Endothelial cell (in vitro differentiated cells): ENCODE measurements around the gene DTWD1. TPM values are rescaled to one million over a fixed set of nuclear protein-coding genes. Genes with fewer than 3 reads are reported as not detected.
A peak's percentile ranks its signal among the peaks of the same experiment; 100 is the strongest.

Experiments
- DNase-seq: peaks from one replicate; pipeline ENCODE4 v3.0.0; 2021; ENCODE audit warnings: low spot score
- H3K27ac Mint-ChIP-seq: one replicate; pipeline ENCODE4 v1.8.0; 2021; ENCODE audit warnings: mixed read lengths, inconsistent platforms; ENCODE audit not compliant: unreplicated experiment
- H3K27me3 Mint-ChIP-seq: one replicate; pipeline ENCODE4 v1.8.0; 2021; ENCODE audit warnings: mild to moderate bottlenecking, moderate library complexity, mixed read lengths, inconsistent platforms; ENCODE audit not compliant: unreplicated experiment
- H3K36me3 Mint-ChIP-seq: one replicate; pipeline ENCODE4 v1.8.0; 2021; ENCODE audit warnings: mild to moderate bottlenecking, low read depth, mixed read lengths, inconsistent platforms; ENCODE audit not compliant: unreplicated experiment
- H3K4me1 Mint-ChIP-seq: one replicate; pipeline ENCODE4 v1.8.0; 2021; ENCODE audit warnings: mild to moderate bottlenecking, mixed read lengths, inconsistent platforms; ENCODE audit not compliant: unreplicated experiment
- H3K4me3 Mint-ChIP-seq: one replicate; pipeline ENCODE4 v1.8.0; 2021; ENCODE audit warnings: mild to moderate bottlenecking, mixed read lengths, inconsistent platforms; ENCODE audit not compliant: unreplicated experiment
- H3K9me3 Mint-ChIP-seq: one replicate; pipeline ENCODE4 v1.8.0; 2021; ENCODE audit warnings: mixed read lengths, inconsistent platforms; ENCODE audit not compliant: unreplicated experiment
- total RNA-seq: library from RNA; stranded (reverse); fragmentation: NEBNext Ultra II Directional; extraction: Animal tissue kit (Norgen Biotek cat#: 25700); gene quantifications from one replicate; pipeline ENCODE4 v1.2.1, GENCODE V29; 2021; ENCODE audit not compliant: unreplicated experiment
- TF ChIP-seq, protein P1 (sequence below): fragments of 200-600 bp; sonication (generic); IDR thresholded peaks from one replicate; pipeline ENCODE4 v1.5.0; 2021; ENCODE audit warnings: antibody characterized with exemption; ENCODE audit not compliant: unreplicated experiment

The DTWD1 gene
- total RNA-seq, 1 donor from 2014 or later: 14.5 TPM

DNA sequence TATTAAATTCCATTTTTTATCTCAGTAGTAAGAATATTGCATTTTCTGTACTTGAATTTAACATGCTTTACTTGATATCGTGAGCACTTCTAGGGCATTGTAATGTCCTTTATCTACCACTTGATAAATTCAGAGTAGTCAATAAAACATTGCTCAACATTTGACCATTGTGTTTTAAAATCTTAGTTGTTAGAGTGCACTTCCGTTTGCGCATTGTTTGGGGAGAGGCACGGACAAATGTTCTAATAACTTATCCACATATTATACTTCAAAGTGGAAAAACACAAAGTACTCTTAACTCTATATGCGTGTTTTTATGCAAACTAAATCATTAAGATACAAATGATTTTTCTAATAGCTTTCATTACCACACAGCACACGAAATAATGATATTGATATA is 649 bp upstream of the DTWD1 start:
- Mint-ChIP-seq H3K36me3 (peaks cover 18% of the 10 kb centered on the region), H3K4me3 (peak overlapping the region; percentile 96), H3K4me1 (peaks cover 16% of the 10 kb centered on the region), H3K9me3 (peaks cover 5% of the 10 kb centered on the region), H3K27me3 (peaks cover 7% of the 10 kb centered on the region), H3K27ac (peak overlapping the region; percentile 98)
- DNase-seq: no peak
- TF ChIP-seq, protein P1, sequence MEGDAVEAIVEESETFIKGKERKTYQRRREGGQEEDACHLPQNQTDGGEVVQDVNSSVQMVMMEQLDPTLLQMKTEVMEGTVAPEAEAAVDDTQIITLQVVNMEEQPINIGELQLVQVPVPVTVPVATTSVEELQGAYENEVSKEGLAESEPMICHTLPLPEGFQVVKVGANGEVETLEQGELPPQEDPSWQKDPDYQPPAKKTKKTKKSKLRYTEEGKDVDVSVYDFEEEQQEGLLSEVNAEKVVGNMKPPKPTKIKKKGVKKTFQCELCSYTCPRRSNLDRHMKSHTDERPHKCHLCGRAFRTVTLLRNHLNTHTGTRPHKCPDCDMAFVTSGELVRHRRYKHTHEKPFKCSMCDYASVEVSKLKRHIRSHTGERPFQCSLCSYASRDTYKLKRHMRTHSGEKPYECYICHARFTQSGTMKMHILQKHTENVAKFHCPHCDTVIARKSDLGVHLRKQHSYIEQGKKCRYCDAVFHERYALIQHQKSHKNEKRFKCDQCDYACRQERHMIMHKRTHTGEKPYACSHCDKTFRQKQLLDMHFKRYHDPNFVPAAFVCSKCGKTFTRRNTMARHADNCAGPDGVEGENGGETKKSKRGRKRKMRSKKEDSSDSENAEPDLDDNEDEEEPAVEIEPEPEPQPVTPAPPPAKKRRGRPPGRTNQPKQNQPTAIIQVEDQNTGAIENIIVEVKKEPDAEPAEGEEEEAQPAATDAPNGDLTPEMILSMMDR: no peak

DNA sequence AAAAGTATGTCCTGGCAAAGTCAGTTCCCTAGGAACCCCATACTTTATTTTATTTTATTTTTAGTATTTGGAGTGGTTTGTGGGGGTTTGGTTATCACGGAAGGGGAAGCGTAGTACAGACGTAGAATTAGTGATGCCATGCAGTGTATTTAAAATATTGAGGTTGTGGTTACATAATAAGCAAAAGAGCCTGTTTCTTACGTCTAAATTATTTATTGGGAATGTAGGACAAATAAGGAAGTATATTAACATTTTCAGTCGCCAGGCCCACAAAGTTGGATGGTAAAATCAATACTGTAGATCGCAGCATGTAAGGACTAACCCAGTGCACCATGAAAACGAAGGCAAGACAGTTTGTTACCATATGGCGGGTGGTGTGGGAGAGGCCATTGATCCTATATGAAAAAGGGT is 558 bp downstream of the DTWD1 start:
- Mint-ChIP-seq H3K27ac (peak overlapping the region; percentile 98), H3K4me3 (peak overlapping the region; percentile 96), H3K27me3 (peaks cover 2% of the 10 kb centered on the region), H3K4me1 (peaks cover 16% of the 10 kb centered on the region), H3K9me3 (no peaks in the 10 kb centered on the region), H3K36me3 (peaks cover 15% of the 10 kb centered on the region)
- TF ChIP-seq, protein P1: no peak
- no peak for DNase-seq

DNA sequence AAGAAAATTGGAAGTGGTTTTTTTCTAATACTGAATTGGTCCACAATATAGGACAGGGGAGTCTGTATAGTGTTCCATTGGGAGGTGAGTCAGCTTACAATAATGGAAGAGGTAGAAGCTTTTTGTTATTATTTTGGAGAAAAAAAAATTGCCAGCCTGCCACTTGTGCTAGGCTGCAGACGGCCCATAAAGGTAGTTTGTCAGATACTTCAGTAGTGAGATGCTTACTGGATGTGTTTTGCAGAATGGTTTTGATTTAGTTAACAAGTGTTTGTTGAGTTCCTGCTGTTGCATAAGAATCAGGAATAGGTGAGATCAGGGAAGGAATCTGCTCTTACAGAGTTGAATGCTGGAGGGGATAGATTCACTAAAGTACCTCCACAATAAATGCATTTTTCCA is 1.0 kb downstream of the DTWD1 start:
- H3K27me3 Mint-ChIP-seq: peaks cover 2% of the 10 kb centered on the region
- TF ChIP-seq, protein P1: no peak
- peak overlapping the region; percentile 98 for H3K27ac Mint-ChIP-seq
- peaks cover 15% of the 10 kb centered on the region for H3K36me3 Mint-ChIP-seq
- H3K4me3 Mint-ChIP-seq: peak overlapping the region; percentile 96
- DNase-seq: no peak
- peaks cover 16% of the 10 kb centered on the region for H3K4me1 Mint-ChIP-seq
- H3K9me3 Mint-ChIP-seq: no peaks in the 10 kb centered on the region

DNA sequence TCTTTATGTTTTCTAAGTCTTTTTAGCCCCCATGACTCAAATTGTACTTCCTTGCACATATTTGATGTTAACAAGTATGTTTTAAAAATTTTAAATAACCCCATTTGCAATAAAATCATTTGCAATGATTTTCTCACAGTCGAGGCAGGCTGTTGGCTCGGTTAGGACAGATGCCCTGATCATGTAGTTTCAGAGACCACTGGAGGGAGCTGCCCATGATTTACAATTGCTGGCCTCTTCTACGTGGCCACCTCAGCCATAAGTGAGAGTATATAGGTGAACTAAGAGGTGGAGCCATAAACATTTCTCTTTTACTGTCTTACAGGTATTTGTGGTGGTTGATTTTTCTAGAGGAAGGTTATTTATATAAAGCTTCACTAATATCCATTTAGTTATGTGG is 1.7 kb downstream of the DTWD1 start:
- no peak overlapping the region for H3K27ac Mint-ChIP-seq
- H3K4me1 Mint-ChIP-seq: peaks cover 16% of the 10 kb centered on the region
- H3K9me3 Mint-ChIP-seq: no peaks in the 10 kb centered on the region
- TF ChIP-seq, protein P1: no peak
- H3K36me3 Mint-ChIP-seq: peaks cover 15% of the 10 kb centered on the region
- no peak for DNase-seq
- peaks cover 2% of the 10 kb centered on the region for H3K27me3 Mint-ChIP-seq
- no peak overlapping the region for H3K4me3 Mint-ChIP-seq

DNA sequence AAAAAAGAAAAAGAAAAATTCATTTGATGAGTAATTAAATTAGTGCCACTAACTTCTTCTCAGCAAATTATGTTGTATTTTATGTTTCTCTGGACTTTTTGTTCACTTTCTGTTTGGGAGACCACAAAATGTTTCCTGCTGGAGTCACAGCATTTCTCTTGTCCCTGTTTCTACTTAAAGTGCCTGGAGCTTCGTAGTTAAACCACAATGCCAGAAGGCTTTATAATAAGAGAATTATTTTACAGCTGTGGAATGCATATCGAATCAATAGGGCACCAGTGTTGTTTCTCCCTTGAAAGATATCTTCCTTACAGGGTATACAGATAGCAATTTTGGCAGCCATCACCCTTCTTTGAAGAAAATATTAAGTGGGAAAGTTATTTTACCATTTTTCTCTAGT is 3.2 kb downstream of the DTWD1 start:
- TF ChIP-seq, protein P1: no peak
- Mint-ChIP-seq H3K27me3 (peaks cover 2% of the 10 kb centered on the region), H3K9me3 (no peaks in the 10 kb centered on the region), H3K36me3 (peaks cover 18% of the 10 kb centered on the region), H3K4me1 (peaks cover 16% of the 10 kb centered on the region), H3K27ac (no peak overlapping the region), H3K4me3 (no peak overlapping the region)
- no peak for DNase-seq
